Astrocyte of the cerebellum (primary cell): ENCODE measurements around the gene KLLN.
"Not testable (repeated sequence)": the region's sequence is repeated elsewhere in the genome, so short reads cannot be mapped to it uniquely, and the experiment has no call there.

Experiments used
- DNase-seq: peaks from one replicate; pipeline ENCODE4 v3.0.0-alpha.2; 2011; ENCODE audit warnings: low read depth
- H3K4me3 ChIP-seq: 2 replicates; pipeline ENCODE4 v1.5.1; 2011; ENCODE audit warnings: mild to moderate bottlenecking, low read depth, low read length, moderate library complexity
- in situ Hi-C: cut with HindIII; loops from 2 replicates; pipeline ENCODE4 v1.10.0; 2017; ENCODE audit warnings: low sequenced_read_pairs
- TF ChIP-seq, protein P1 (sequence below): IDR thresholded peaks from 2 replicates; pipeline ENCODE4 v1.5.1; 2012; ENCODE audit warnings: low read length, low read depth, moderate library complexity, mild to moderate bottlenecking; ENCODE audit errors: missing control alignments

Gene KLLN

DNA sequence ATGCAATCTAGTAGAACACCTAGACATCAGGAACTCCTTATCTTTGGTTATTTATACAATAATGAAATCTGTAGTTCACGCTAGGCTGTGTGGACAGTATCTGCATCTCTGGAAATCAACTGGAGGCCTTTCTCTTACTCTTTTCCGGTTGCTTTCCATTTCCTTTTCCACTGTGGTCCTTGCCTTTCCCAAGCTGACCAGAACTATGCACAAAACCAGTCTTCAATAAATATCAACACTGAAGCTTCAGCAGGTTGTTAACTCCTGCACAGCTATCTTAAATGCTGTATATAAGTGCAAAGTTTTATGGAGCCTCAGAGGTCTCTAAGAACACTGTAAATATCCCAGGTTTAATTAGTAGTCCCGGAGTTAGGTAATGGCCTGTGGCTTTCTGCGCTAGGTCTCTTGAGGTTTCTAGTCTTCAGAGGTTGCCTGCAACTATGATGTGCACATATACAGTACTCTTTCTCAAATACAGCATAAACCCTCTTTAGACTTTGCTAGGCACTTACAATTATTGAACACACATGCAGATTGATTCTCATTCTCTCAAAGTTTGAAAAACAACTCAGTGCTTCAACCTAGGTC is 2.4 kb downstream of the KLLN start:
- DNase-seq: no peak
- TF ChIP-seq, protein P1, sequence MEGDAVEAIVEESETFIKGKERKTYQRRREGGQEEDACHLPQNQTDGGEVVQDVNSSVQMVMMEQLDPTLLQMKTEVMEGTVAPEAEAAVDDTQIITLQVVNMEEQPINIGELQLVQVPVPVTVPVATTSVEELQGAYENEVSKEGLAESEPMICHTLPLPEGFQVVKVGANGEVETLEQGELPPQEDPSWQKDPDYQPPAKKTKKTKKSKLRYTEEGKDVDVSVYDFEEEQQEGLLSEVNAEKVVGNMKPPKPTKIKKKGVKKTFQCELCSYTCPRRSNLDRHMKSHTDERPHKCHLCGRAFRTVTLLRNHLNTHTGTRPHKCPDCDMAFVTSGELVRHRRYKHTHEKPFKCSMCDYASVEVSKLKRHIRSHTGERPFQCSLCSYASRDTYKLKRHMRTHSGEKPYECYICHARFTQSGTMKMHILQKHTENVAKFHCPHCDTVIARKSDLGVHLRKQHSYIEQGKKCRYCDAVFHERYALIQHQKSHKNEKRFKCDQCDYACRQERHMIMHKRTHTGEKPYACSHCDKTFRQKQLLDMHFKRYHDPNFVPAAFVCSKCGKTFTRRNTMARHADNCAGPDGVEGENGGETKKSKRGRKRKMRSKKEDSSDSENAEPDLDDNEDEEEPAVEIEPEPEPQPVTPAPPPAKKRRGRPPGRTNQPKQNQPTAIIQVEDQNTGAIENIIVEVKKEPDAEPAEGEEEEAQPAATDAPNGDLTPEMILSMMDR: no peak
- no peak overlapping the region for H3K4me3 ChIP-seq
- in situ Hi-C loops: loop anchor here (25.0 kb wide), 2 partner anchors 376 to 551 kb away; no protein-coding TSS in a partner anchor

DNA sequence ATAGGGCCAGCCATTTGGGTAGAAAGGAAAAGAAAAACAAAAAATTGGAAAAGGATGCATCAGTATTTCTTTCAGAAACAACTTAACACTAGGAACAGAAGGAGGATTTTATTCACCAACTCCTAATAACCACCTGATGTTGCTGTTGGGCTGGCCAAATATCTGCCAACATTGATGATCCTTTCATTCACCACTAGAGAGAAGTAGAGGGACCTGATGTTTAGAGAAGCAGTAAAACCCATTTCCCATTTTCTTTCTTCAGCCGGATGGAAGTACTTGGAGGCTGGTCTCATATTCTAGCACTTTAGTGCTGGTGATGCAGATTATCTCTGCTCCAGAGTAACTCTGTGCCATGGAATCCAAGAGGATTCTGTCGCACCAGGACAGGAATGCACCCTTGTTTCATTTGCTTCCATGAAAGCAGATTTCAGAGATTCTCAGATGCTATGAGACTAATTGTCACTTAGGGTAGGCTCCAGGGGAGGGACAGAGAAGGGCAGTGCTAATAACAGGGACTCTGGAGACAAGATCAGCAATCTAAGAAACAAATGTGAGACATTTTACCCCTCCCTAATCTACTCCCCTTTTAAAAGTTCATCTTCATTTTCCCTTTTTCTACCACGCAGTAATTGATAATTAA is 3.1 kb downstream of the KLLN start:
- no peak overlapping the region for H3K4me3 ChIP-seq
- TF ChIP-seq, protein P1: peak; percentile 47
- in situ Hi-C loops: loop anchor here (25.0 kb wide), 2 partner anchors 377 to 552 kb away; no protein-coding TSS in a partner anchor
- DNase-seq: peak; percentile 44

DNA sequence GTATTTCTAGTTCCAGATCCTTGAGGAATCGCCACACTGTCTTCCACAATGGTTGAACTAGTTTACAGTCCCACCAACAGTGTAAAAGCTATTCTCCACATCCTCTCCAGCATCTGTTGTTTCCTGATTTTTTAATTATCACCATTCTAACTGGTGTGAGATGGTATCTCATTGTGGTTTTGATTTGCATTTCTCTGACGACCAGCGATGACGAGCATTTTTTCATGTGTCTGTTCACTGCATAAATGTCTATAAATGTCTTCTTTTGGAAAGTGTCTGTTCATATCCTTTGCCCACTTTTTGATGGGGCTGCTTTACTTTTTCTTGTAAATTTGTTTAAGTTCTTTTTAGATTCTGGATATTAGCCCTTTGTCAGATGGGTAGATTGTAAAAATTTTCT is 7.7 kb downstream of the KLLN start:
- in situ Hi-C loops: loop anchor here (25.0 kb wide), 2 partner anchors 382 to 557 kb away; no protein-coding TSS in a partner anchor
- H3K4me3 ChIP-seq, DNase-seq: not testable (repeated sequence)

DNA sequence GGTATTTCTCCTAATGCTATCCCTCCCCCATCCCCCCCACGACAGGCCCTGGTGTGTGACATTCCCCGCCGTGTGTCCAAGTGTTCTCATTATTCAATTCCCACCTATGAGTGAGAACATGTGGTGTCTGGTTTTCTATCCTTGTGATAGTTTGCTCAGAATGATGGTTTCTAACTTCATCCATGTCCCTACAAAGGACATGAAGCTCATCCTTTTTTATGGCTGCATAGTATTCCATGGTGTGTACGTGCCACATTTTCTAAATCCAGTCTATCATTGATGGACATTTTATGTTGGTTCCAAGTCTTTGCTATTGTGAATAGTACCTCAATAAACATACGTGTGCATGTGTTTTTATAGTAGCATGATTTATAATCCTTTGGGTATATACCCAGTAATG is 8.1 kb downstream of the KLLN start:
- in situ Hi-C loops: loop anchor here (25.0 kb wide), 2 partner anchors 382 to 557 kb away; no protein-coding TSS in a partner anchor
- DNase-seq, H3K4me3 ChIP-seq: not testable (repeated sequence)

DNA sequence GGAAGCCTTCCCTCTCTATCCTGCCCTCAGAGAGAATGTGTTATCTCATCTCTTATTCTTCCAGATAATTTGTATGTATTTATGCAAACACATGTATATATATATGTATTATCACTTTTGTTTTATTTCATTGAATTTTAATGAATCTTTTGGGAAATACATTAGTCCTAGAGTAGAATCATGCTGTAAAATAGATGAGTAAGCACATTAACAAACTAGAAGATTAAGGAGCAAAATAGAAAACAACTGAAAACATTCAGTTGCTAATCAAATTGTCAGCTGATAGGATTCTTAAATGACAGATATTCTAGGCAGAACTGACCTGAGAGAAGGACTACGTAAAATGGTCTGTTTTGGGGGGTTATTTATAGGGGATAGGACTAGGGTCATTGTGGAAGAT is 11.2 kb downstream of the KLLN start:
- in situ Hi-C loops: loop anchor here (25.0 kb wide), 2 partner anchors 385 to 560 kb away; no protein-coding TSS in a partner anchor

DNA sequence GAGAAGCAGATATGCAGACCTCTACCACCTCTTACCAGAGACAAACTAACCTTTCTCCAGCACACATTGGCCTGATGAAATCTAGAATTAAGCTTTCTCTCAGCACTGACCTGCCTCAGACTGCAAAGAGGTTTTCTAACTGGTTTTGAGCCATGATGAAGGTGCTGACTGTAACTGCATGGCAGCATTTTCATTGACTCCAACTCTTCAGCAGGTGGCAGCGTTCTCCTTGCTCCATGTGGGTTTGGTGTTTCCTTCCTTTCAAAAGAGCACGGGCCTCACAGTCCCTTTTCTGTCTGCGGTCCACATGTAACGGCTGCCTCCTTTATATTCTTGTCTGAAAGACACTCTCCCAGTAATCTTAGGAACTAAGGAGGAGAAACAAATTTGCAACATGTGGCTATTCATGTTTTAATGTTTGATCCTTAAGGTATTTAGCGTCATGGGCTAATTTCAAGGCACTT is 12.6 kb downstream of the KLLN start:
- DNase-seq: peak; percentile 48
- TF ChIP-seq, protein P1: peak; percentile 78
- in situ Hi-C loops: loop anchor here (25.0 kb wide), 2 partner anchors 387 to 562 kb away; no protein-coding TSS in a partner anchor
- no peak overlapping the region for H3K4me3 ChIP-seq

More for the DNA sequence above, 11.2 kb downstream of the KLLN start:
- TF ChIP-seq, protein P1: no peak
- no peak for DNase-seq
- no peak overlapping the region for H3K4me3 ChIP-seq

DNA sequence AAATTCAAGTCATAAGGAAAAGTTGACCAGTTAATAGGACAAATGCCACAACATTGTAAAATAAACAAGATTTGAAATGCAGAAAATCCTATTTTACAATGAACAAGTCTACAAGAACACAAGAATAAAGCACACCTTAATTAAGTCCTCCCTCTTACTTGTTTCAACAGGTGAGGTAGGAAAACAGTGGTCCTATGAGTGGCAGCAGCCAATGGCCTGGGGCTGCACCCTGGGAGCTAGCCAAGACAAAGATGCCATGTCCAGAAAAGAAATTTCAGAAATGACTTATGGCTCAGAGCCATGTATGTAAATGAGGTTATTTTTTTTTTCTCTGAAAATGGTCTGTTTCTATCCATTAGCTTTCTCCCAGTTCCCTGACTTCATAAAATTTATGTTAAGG is 14.3 kb downstream of the KLLN start:
- TF ChIP-seq, protein P1: no peak
- in situ Hi-C loops: no loop called here
- no peak overlapping the region for H3K4me3 ChIP-seq
- no peak for DNase-seq
